Endothelial cell of umbilical vein (primary cell): Measurements from ENCODE around the gene CCDC121. TPM values are rescaled to one million over a fixed set of nuclear protein-coding genes. Genes with fewer than 3 reads are reported as not detected.

Source experiments
- BruUV-seq: library from RNA; stranded (reverse); fragments of 400-500 nt; replicated peaks from 2 replicates; lab custom pipeline; 2021; lab: Mats Ljungman, UMichigan
- CTCF ChIA-PET: fragments of 300-600, 350-600 bp; sonication (Branson Sonifier 250); formaldehyde crosslinking; loops from one replicate; lab custom pipeline; 2021; ENCODE audit warnings: antibody characterized with exemption, inconsistent platforms; lab: Charles Lee
- POLR2A ChIA-PET: fragments of 300-600, 350-600 bp; sonication (Branson Sonifier 250); formaldehyde crosslinking; loops from one replicate; lab custom pipeline; 2021; ENCODE audit warnings: antibody characterized with exemption, inconsistent platforms; lab: Charles Lee
- DNase-seq: peaks from one replicate; pipeline ENCODE4 v3.0.0-alpha.2; 2011; ENCODE audit warnings: low read depth, low spot score
- FAIRE-seq: peaks from 2 replicates; lab custom pipeline; 2011; peaks lifted over from hg19 to GRCh38; lab: Jason Lieb, UNC
- H2AFZ ChIP-seq: 2 replicates; pipeline ENCODE4 v1.6.0; 2012; ENCODE audit warnings: low read depth, low read length, control low read depth, inconsistent platforms
- H3K27ac ChIP-seq: 2 replicates; pipeline ENCODE4 v1.5.1; 2011; ENCODE audit warnings: low read depth, mild to moderate bottlenecking, control low read depth, low read length, moderate library complexity; ENCODE audit not compliant: insufficient read depth
- H3K27me3 ChIP-seq, 2 experiments: 2 replicates each; pipeline versions ENCODE4 v1.6.0 to v1.6.1; 2011; ENCODE audit warnings: low read length in 2 of 2, mixed read lengths in 1 of 2; ENCODE audit not compliant: control insufficient read depth in 2 of 2, insufficient read depth in 2 of 2
- H3K36me3 ChIP-seq, 2 experiments: 2 replicates in 1 of 2; 3 replicates in 1 of 2; pipeline ENCODE4 v1.5.1; 2011; ENCODE audit warnings: low read length in 2 of 2, mild to moderate bottlenecking in 1 of 2, moderate library complexity in 1 of 2; ENCODE audit not compliant: control insufficient read depth in 2 of 2, insufficient read depth in 2 of 2; ENCODE audit errors: extremely low read depth in 1 of 2
- H3K4me1 ChIP-seq: 3 replicates; pipeline ENCODE4 v1.5.1; 2011; ENCODE audit warnings: mild to moderate bottlenecking, low read length; ENCODE audit not compliant: control insufficient read depth, insufficient read depth; ENCODE audit errors: extremely low read depth
- H3K4me2 ChIP-seq: 2 replicates; pipeline ENCODE4 v1.6.1; 2011; ENCODE audit warnings: low read length, control low read depth, mixed read lengths; ENCODE audit not compliant: insufficient read depth
- H3K4me3 ChIP-seq, 3 experiments: fragments of 200-600 bp in 1 of 3; sonication (generic), shearing (Covaris generic) in 1 of 3; replicated peaks in 1 of 3; 2 replicates each; pipeline ENCODE4 v1.5.1; 2011 to 2016; ENCODE audit warnings: control low read depth in 3 of 3, low read length in 3 of 3, mild to moderate bottlenecking in 2 of 3, inconsistent platforms in 1 of 3, low read depth in 1 of 3, moderate library complexity in 1 of 3; ENCODE audit not compliant: insufficient read depth in 1 of 3
- H3K79me2 ChIP-seq: 2 replicates; pipeline ENCODE4 v1.6.0; 2012; ENCODE audit warnings: low read length, inconsistent platforms; ENCODE audit not compliant: control insufficient read depth, insufficient read depth
- H3K9ac ChIP-seq: replicated peaks from 2 replicates; pipeline ENCODE3; 2011; ENCODE audit warnings: low read length, control low read depth; ENCODE audit not compliant: insufficient read depth; ENCODE audit errors: extremely low read depth
- H3K9me1 ChIP-seq: replicated peaks from 3 replicates; pipeline ENCODE4 v1.6.0; 2011; ENCODE audit warnings: mild to moderate bottlenecking, low read length; ENCODE audit not compliant: control insufficient read depth, insufficient read depth; ENCODE audit errors: extremely low read depth
- H3K9me3 ChIP-seq: replicated peaks from 2 replicates; pipeline ENCODE4 v1.5.1; 2012; ENCODE audit warnings: low read length, inconsistent platforms; ENCODE audit not compliant: control insufficient read depth, insufficient read depth
- H4K20me1 ChIP-seq: replicated peaks from 2 replicates; pipeline ENCODE3; 2011; ENCODE audit warnings: mild to moderate bottlenecking, low read length; ENCODE audit not compliant: control insufficient read depth, insufficient read depth; ENCODE audit errors: extremely low read depth
- CTCF ChIP-seq, 2 donors: IDR thresholded peaks; 1 replicate in 1 of 2; 2 replicates in 1 of 2; pipeline ENCODE4 v1.5.1; 2011; ENCODE audit warnings: low read length in 2 of 2, mild to moderate bottlenecking in 2 of 2, moderate library complexity in 2 of 2, control low read depth in 1 of 2, inconsistent platforms in 1 of 2, low read depth in 1 of 2; ENCODE audit not compliant: insufficient read depth in 1 of 2; ENCODE audit errors: extremely low read depth in 1 of 2
- EZH2 ChIP-seq: IDR thresholded peaks from 2 replicates; pipeline ENCODE4 v1.6.1; 2012; ENCODE audit warnings: borderline replicate concordance, low read depth, mild to moderate bottlenecking, moderate library complexity, low read length, inconsistent platforms; ENCODE audit not compliant: severe bottlenecking
- FOS ChIP-seq: IDR thresholded peaks from 2 replicates; pipeline ENCODE4 v1.6.1; 2011; ENCODE audit warnings: mild to moderate bottlenecking, low read length, moderate library complexity, borderline replicate concordance; ENCODE audit not compliant: insufficient read depth
- GATA2 ChIP-seq: IDR thresholded peaks from 2 replicates; pipeline ENCODE4 v1.7.0; 2011; ENCODE audit warnings: low read depth, mild to moderate bottlenecking, moderate library complexity, mixed read lengths, low read length; ENCODE audit not compliant: insufficient read length, insufficient read depth
- JUN ChIP-seq: IDR thresholded peaks from 2 replicates; pipeline ENCODE4 v1.6.1; 2011; ENCODE audit warnings: borderline replicate concordance, low read depth; ENCODE audit not compliant: insufficient read length, insufficient read depth
- MYC ChIP-seq: IDR thresholded peaks from one replicate; pipeline ENCODE4 v1.6.1; 2011; ENCODE audit warnings: mild to moderate bottlenecking, low read depth, low read length
- POLR2A ChIP-seq: IDR thresholded peaks from 2 replicates; pipeline ENCODE4 v1.6.1; 2012; ENCODE audit warnings: low read depth, mild to moderate bottlenecking, control low read depth, low read length
- POLR2AphosphoS5 ChIP-seq: IDR thresholded peaks from 2 replicates; pipeline ENCODE4 v1.6.1; 2012; ENCODE audit warnings: low read depth, mild to moderate bottlenecking, control low read depth, low read length, moderate library complexity; ENCODE audit not compliant: insufficient read depth
- dilution Hi-C: fragments of 300-500 bp; cut with MboI; formaldehyde crosslinking; loops from one replicate; pipeline ENCODE4 v1.15.0; 2019; ENCODE audit warnings: low sequenced_read_pairs; ENCODE audit not compliant: extremely low pct_ligation_motif_present
- intact Hi-C: fragments of 100-400 bp; cut with micrococcal nuclease; formaldehyde crosslinking; loops from one replicate; pipeline ENCODE4 v1.10.0; 2022
- polyA plus RNA-seq, 4 experiments: library from polyadenylated mRNA; depleted of rRNA in 3 of 4; stranded (reverse) in 3 of 4; unstranded in 1 of 4; fragments of >200 nt; gene quantifications; 2 replicates each; pipeline versions ENCODE4 v1.2.1 to v1.2.3, GENCODE V29; 2011 to 2012; ENCODE audit warnings: missing spikeins in 1 of 4
- total RNA-seq: library from RNA; stranded (reverse); gene quantifications from 2 replicates; pipeline ENCODE4 v1.2.3, GENCODE V29; 2021
- TF ChIP-seq, protein P1 (sequence below): IDR thresholded peaks from 2 replicates; pipeline ENCODE4 v1.6.1; 2011; ENCODE audit not compliant: insufficient read depth, insufficient read length

CCDC121 gene
- total and polyA plus RNA-seq, 2 donors (not counting 3 experiments of a cell fraction or from before 2014, with no cell fraction given) = 0.92 to 3.3 TPM

DNA sequence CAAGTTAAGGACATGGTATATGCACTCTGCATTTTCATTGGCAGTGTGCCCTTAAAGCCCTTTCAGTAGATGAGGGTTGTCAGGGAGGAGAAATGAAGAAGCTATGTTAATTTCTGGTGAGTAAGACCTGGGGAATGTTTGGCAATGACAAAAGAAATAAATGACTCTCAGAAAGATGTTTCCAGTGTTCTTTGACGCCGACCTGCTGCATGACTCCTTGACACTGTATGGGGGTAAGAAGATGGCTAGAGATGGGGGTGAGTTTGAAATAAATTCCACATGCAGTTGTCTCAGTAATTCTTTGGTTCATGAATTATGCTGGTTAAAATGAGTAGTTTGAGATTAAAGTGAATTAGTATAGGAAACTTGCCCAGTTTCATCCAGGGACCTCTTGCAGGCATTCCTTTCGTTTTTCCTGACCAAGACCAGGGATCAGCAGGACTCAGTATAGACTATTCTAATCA, 5.9 kb downstream of the CCDC121 start:
- no peak overlapping the region for H3K9ac ChIP-seq
- dilution Hi-C loops = no loop called here
- ChIA-PET CTCF (interaction anchor here (0.9 kb wide), 1 partner anchor 18 kb away, joined by 3 read pairs; no protein-coding TSS in a partner anchor), POLR2A (no interaction called here)
- H3K9me1 ChIP-seq = no peaks in the 10 kb centered on the region
- H3K27ac ChIP-seq = no peak overlapping the region
- no peaks in the 10 kb centered on the region for H4K20me1 ChIP-seq
- peaks cover 4 to 14% of the 10 kb centered on the region in 2 experiments for H3K36me3 ChIP-seq
- no peak overlapping the region for H2AFZ ChIP-seq
- FAIRE-seq = no peak
- H3K4me3 ChIP-seq = no peak overlapping the region
- no peaks in the 10 kb centered on the region for H3K79me2 ChIP-seq
- intact Hi-C loops = no loop called here
- TF ChIP-seq FOS = peak; percentile 26
- TF ChIP-seq MYC = no peak
- H3K9me3 ChIP-seq = no peaks in the 10 kb centered on the region
- BruUV-seq = no TSS peak
- DNase-seq = peak; percentile 5
- no peaks in the 10 kb centered on the region for H3K27me3 ChIP-seq
- H3K4me2 ChIP-seq = no peak overlapping the region
- peaks cover 25% of the 10 kb centered on the region for H3K4me1 ChIP-seq

DNA sequence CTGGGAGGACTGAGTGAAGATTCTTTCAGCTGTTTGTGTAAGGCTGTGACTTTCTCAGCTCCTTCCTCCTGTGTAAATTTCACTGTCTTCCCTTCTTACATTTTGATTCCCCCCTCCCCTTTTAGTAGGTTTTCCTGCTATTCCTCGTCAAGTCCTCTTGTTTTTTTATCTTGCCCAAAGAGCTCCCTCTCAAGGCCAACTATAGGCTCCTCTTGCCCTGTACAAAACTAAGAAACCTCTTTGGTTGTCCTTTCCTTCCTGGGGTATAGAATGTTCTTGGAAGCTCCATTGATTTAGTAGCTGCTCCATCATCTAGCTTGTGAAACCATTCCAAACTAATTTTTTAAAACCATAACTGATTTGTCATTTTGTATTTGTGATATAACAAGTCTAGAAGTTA, 7.3 kb downstream of the CCDC121 start:
- dilution Hi-C loops (no loop called here), intact Hi-C loops (no loop called here)
- ChIA-PET CTCF (interaction anchor here (0.7 to 1.5 kb wide), 7 partner anchors 11 to 149 kb away, joined by 3 to 5 read pairs (median 3); partner anchors contain the start of genes FNDC4 and IFT172), POLR2A (no interaction called here)
- no peak overlapping the region for H2AFZ ChIP-seq
- no peaks in the 10 kb centered on the region for H3K27me3 ChIP-seq
- no peaks in the 10 kb centered on the region for H3K79me2 ChIP-seq
- H3K9me3 ChIP-seq = no peaks in the 10 kb centered on the region
- BruUV-seq = no TSS peak
- TF ChIP-seq POLR2AphosphoS5 = no peak
- no peak for TF ChIP-seq POLR2A
- no peak for TF ChIP-seq FOS
- TF ChIP-seq, protein P1, sequence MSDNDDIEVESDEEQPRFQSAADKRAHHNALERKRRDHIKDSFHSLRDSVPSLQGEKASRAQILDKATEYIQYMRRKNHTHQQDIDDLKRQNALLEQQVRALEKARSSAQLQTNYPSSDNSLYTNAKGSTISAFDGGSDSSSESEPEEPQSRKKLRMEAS = no peak
- TF ChIP-seq CTCF (IDR thresholded peaks at IDR 0.05; ENCODE audit: extremely low read depth in 1 of 2, insufficient read depth in 1 of 2, low read depth in 1 of 2, low read length in 2 of 2) = no peak
- TF ChIP-seq GATA2 = no peak
- TF ChIP-seq EZH2 = no peak
- no peak for TF ChIP-seq MYC
- TF ChIP-seq JUN = no peak
- no peak overlapping the region for H3K4me3 ChIP-seq
- DNase-seq (no peak), FAIRE-seq (no peak)
- no peak overlapping the region for H3K9ac ChIP-seq
- H3K9me1 ChIP-seq = no peaks in the 10 kb centered on the region
- no peak overlapping the region for H3K4me2 ChIP-seq
- no peak overlapping the region for H3K27ac ChIP-seq
- H4K20me1 ChIP-seq = no peaks in the 10 kb centered on the region
- H3K36me3 ChIP-seq = peaks cover 4 to 17% of the 10 kb centered on the region in 2 experiments
- H3K4me1 ChIP-seq = peaks cover 11% of the 10 kb centered on the region
